EL (cell line): ENCODE results near the gene PAXX.

Experiments
- DNase-seq: peaks from one replicate; pipeline ENCODE4 v3.0.0-alpha.2; 2016

Gene PAXX

GRCh38 chr9:136968333-136969127 lies 23.7 kb upstream of the PAXX start:
- DNase-seq: no peak

DNA sequence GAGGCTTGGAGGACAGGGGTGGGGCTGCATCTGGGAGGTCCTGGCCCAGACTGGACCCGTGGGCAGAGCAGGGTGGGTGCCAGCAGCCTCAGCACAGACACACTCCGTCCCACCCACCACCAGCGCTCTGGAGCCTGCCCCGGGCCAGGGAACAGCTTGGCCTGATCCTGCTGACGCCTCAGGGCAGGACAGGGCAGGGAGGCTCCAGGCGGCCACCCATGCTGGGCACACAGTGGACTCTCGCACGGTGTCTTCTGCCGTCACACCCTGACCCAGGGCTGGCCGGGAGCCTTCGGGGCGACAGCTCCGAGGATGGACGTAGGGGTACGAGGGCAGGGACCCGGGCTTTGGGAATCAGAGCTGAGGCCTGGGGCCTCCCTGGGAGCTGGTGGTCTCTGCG lies 23.1 kb upstream of the PAXX start:
- DNase-seq: no peak

DNA sequence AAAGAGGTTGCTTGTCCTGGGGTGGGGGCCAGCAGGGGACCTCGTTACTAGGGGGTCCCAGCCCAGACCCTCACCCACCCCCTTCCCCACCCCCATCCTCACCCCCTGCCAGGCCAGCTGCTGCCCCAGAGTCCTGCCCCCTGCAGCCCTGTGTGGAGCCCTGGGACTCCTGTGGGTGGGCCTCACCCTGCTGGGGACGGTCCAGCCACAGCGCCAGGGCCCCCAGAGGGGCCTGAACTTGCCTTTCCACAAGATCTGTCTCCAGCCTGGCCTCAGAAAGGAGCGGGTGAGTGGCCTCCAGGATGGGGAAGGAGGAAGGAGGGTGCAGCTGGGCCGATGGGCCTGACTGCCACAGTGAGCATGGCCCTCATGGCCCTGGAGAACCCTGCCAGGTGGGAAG lies 22.4 kb upstream of the PAXX start:
- no peak for DNase-seq

DNA sequence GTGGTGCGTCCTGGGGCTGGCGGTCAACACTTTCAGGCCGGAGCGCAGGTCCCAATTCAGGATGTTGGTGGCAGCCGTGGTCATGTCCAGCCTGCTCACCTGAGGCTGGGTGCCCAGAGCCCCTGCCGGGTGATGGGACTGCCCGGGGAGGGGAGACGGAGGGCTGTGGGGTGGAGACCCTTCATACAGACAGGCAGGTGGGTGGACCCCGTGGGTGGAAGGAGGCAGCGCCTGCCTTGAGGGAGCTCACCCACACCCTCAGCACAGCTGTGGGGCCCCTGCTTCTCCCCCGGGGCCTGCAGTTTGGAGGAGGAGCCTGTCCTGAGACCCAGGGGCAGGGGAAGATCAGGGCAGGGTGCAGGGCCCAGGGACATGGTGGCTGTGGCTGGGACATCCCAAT lies 21.9 kb upstream of the PAXX start:
- DNase-seq: no peak

DNA sequence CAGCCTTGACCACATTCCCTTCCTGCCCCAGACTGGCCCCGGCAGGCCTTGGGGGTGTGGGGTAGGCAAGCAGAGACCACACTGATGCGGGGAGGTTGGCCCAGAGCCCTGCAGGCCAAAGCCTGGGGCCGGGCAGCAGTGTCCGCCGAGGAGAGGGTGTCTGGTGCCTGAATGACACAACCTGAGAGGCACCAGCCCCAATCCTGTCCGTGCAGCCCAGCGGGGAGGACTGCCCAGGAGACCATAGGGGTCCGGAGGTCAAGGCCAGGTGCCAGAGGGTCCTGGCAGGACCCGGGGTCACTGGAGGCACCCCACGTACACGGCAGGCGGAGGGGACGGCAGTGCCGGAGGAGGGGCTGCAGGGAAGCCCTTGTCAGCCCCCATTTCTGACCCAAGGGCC lies 20.5 kb upstream of the PAXX start:
- no peak for DNase-seq

GRCh38 chr9:136972335-136972734 lies 19.9 kb upstream of the PAXX start:
- DNase-seq: no peak

- no peak for DNase-seq
Measured at GRCh38 chr9:136972743-136973142, 19.5 kb upstream of the PAXX start.

- DNase-seq: no peak
Measured at GRCh38 chr9:136973618-136974617, 18.3 kb upstream of the PAXX start.

- no peak for DNase-seq
Measured at GRCh38 chr9:136974817-136975535, 17.2 kb upstream of the PAXX start.

DNA sequence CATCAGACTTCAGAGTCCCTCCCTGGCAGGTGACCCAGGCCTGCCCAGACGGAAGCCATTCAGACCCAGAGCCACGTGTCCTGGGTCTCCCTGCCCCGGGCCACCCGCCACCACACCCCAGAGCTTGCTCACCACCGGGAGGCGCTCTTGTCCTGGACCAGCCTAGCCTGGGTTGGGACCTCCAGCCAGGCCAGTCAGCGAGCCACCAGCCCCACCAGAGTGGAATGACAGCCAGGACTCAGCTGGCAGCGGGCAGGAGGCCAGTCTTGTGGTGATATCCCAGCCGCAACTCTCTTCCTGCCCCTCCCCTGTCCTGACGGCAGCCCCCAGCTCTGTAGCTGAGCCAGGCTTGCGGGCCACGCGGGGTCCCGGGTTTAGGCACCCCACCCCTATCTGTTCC lies 16.6 kb upstream of the PAXX start:
- DNase-seq: no peak

DNA sequence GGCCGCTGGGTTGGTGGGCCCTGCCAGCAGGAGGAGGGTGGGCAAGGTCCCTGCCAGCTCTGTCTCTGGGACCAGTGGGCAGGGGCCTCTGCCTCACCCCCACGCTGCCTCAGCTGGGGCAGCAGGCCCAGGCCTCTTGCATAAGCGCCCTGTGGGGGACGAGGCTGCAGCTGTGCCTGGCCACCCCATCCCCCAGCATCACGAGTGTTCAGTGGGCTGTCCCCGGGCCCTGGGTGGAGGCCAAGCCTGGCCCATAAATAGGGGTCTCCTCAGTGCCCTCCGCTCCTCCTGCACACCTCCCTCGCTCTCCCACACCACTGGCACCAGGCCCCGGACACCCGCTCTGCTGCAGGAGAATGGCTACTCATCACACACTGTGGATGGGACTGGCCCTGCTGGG lies 15.0 kb upstream of the PAXX start, which contains the start of gene PTGDS:
TSS of gene PTGDS (plus strand) at position 282 of the 400 bp plus-strand sequence. CDS start at position 357, 75 bp downstream.
- no peak for DNase-seq

DNA sequence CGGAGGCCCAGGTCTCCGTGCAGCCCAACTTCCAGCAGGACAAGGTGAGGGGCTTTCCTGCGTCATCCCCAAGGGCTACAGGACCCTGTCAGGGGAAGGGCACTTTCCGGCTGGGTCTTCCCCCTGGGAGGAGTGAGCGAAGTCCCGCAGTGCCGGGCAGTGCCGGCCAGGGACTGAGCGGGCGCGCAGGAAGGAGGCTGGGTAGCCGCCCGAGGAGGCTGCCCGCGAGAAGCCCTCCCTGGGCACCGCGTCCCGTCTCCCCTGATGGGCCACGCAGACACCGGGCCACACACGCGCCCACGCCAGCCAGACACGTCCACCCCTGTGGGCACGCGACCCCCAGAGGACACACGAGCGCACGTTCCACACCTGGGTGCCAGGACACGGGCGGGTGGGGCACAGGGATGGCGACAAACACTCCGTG lies 14.6 kb upstream of the PAXX start:
- DNase-seq: no peak

GRCh38 chr9:136978073-136978864 lies 14.0 kb upstream of the PAXX start:
- peak; percentile 51 for DNase-seq

DNA sequence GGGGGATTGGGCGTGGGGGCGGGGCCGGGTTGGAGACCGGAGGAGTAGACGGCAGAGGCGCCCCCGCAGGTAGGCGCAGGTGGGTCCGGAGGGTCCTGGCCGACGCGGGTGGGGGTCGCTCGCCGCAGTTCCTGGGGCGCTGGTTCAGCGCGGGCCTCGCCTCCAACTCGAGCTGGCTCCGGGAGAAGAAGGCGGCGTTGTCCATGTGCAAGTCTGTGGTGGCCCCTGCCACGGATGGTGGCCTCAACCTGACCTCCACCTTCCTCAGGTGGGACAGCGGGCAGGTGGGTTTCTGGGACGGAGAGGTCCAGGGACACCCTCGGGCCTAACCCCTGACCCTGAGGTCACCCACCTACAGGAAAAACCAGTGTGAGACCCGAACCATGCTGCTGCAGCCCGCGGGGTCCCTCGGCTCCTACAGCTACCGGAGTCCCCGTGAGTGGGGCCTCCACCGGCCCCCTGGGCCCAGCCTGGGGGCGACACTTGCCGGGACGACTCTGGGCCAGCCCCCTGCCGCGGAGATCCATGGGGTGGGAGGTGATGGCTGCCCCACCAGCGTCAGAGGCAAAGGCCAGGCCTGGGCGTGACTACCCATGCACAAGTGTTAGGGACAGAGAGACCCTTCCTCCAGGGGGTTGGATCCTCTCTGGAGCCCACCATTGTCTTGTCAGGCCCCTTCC lies 13.2 kb upstream of the PAXX start:
- DNase-seq: no peak

- DNase-seq: no peak
Measured at GRCh38 chr9:136979769-136980587, 12.2 kb upstream of the PAXX start.

DNA sequence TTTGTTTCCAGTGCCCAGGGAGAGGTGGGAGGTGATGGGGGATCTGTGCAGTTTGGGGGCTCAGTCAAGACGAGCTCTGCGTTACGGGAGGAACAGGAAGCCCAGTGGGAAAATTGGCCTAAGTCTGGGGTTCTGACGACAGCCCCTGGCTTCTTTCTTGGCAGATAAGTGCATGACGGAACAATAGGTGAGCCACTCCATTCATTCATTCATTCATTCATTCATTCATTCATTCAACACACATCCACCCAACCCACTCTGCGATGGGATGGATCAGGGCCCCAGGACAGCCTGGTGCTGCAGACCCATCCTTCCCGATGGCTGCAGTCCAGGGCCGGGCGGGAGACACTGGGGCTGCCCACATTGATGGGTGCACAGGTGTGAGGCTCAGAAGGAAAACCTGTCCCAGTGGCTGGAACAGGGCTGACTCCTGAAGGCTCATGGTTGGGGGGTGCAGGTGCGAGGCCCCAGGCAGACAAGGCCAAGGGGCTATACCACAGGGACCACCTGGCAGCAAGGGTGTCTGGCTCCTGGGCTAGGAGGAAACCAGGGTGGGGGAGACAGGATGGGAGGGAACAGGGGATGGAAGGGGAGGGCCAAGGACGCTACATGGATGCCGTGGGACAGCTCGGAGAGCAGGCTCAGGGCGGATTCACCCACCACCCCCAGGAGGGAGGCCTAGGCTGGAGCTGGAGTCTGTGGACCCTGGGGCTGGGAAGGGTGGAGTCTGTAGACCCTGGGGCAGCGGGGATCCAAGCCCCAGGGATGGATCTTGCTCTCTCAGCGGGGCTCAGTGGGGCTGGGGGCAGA lies 11.3 kb upstream of the PAXX start:
- DNase-seq: no peak

DNA sequence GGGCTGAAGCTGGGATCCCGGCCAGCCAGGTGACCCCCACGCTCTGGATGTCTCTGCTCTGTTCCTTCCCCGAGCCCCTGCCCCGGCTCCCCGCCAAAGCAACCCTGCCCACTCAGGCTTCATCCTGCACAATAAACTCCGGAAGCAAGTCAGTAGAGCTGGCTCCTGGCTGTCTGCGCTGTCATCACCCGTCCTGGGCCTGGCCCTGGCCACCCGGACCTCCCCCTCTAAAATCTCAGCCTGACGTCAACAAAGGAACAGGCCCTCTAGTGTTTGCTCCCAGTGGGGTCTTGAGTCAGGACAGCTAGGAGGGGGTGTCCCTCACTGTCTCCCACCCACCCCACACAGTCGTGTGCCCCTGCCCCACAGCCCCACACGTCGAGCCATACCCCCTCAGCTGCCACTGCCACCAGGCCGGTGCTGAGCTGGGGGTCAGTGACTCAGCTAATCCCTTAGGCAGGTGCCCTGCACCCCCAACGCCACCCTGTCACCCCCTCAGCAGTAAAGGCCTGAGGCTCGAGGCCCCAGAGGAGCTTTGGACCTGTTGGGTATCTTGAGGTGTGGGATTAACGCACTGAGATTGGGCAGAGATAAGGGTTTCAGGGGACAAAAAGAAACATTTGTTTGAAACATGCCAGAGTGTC lies 10.5 kb upstream of the PAXX start:
- DNase-seq: no peak

DNA sequence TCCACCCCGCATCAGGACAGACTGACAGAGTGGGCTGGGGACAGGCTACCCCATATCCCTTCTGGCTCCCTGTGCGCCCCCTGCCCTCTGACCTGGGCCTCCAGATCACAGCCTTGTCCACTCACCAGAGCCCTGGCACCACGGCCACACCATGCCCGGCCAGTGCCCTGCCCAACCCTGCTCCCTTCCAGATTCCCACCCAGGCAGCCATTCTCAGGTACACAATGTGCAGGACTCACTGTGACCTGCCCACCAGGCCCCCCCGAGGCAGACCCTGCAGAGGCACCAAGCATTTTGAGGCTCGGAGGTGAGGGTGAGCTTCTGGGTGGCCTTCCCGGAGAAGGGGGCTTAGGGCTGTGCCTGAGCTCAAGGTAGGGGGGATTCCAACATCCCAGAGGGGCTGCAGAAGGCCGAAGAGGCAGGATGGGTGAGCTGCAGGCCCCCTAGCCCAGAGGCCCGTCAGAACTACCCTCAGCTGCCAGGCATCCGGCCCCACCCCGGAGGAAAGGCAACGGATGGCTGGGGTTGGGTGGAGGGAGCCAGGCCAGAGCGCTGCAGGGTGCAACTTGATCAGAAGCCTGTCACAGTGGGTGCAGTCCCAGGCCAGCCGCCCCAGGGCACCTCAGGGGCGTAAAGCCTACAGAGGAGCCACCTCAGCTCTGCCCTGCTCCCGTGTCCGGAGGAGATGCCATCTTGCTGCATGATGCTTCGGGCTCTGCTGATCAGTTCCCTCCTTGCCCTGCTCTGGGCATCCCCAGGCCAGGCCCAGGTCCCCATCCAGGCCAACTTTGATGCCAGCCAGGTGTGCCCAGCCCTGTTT lies 9.8 kb upstream of the PAXX start, which contains the start of gene LCNL1:
TSS of gene LCNL1 (plus strand) at position 762 of the 820 bp plus-strand sequence. CDS start 594 bp downstream, outside the sequence.
- no peak for DNase-seq
